NCI-H128 (cell line): ENCODE measurements around the gene OMA1.

Experiments
- DNase-seq: peaks from one replicate; lab custom pipeline; 2025; ENCODE audit not compliant: unreplicated experiment; lab: John Stamatoyannopoulos, UW

The OMA1 gene

GRCh38 chr1:58465176-58465575 lies 81.3 kb downstream of the OMA1 start:
- DNase-seq = no peak

GRCh38 chr1:58460469-58460868 lies 86.1 kb downstream of the OMA1 start:
- DNase-seq = no peak

GRCh38 chr1:58459911-58460310 lies 86.6 kb downstream of the OMA1 start:
- no peak for DNase-seq

- DNase-seq = no peak
These were observed 89.4 kb downstream of the OMA1 start for GRCh38 chr1:58457023-58457635.

GRCh38 chr1:58456470-58456869 lies 90.1 kb downstream of the OMA1 start:
- no peak for DNase-seq

- no peak for DNase-seq
These were observed 91.7 kb downstream of the OMA1 start for GRCh38 chr1:58454807-58455206.

- DNase-seq = no peak
These were observed 92.1 kb downstream of the OMA1 start for GRCh38 chr1:58454385-58454784.

- no peak for DNase-seq
These were observed 94.8 kb downstream of the OMA1 start for GRCh38 chr1:58451560-58452191.

GRCh38 chr1:58447886-58448285 lies 98.6 kb downstream of the OMA1 start:
- no peak for DNase-seq

- DNase-seq = no peak
These were observed 99.5 kb downstream of the OMA1 start for GRCh38 chr1:58447042-58447441.

- DNase-seq = no peak
These were observed 100.2 kb downstream of the OMA1 start for GRCh38 chr1:58446368-58446767.

- no peak for DNase-seq
These were observed 102.3 kb downstream of the OMA1 start for GRCh38 chr1:58443986-58444868.

GRCh38 chr1:58442114-58442513 lies 104.4 kb downstream of the OMA1 start:
- no peak for DNase-seq

- DNase-seq = no peak
These were observed 104.8 kb downstream of the OMA1 start for GRCh38 chr1:58441699-58442098.

GRCh38 chr1:58440696-58441095 lies 105.8 kb downstream of the OMA1 start:
- no peak for DNase-seq

GRCh38 chr1:58439946-58440345 lies 106.6 kb downstream of the OMA1 start:
- no peak for DNase-seq

- DNase-seq = no peak
These were observed 108.1 kb downstream of the OMA1 start for GRCh38 chr1:58438468-58438867.

GRCh38 chr1:58437623-58438022 lies 108.9 kb downstream of the OMA1 start:
- no peak for DNase-seq

GRCh38 chr1:58436615-58437297 lies 109.8 kb downstream of the OMA1 start:
- no peak for DNase-seq

GRCh38 chr1:58435376-58435775 lies 111.2 kb downstream of the OMA1 start:
- DNase-seq = no peak

- no peak for DNase-seq
These were observed 111.9 kb downstream of the OMA1 start for GRCh38 chr1:58434607-58435006.
